ENCODE results near the gene POU3F1.

POU3F1 gene

GRCh38 chr1:38084113-38084512, 37.5 kb upstream of the POU3F1 start:
- TF ChIP-seq CTCF (IDR thresholded peaks at IDR 0.05; ENCODE audit: low read depth, low read length) = no peak

DNA sequence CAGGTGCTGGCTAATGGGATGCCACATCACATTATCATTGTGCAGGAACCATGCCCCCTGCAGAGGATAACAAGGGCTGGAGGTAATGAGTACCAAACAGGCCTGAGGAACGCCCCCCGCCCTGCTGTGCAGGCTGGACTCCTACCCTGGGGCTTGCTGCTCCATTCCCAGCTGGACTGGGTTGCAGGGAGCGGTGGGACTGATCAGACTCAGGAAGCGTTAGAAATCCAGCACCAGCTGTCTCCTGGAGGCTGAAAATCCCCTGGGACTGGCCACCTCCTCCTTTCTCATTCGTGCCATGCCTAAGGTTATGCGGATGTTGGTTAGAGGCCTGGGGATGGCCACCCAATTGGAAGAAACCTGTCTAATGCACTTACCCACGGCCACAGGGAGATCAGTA, 36.9 kb upstream of the POU3F1 start:
- no peak for TF ChIP-seq CTCF (IDR thresholded peaks at IDR 0.05; ENCODE audit: low read depth, low read length)
- no peak overlapping the region for H3K4me3 ChIP-seq (replicated peaks in 1 of 2; ENCODE audit: low read depth in 2 of 2, low read length in 2 of 2)
- no peak for DNase-seq (ENCODE audit: low read depth in 2 of 2)

More at GRCh38 chr1:38084113-38084512, 37.5 kb upstream of the POU3F1 start:
- DNase-seq (ENCODE audit: low read depth in 2 of 2) = no peak
- H3K4me3 ChIP-seq (replicated peaks in 1 of 2; ENCODE audit: low read depth in 2 of 2, low read length in 2 of 2) = no peak overlapping the region

DNA sequence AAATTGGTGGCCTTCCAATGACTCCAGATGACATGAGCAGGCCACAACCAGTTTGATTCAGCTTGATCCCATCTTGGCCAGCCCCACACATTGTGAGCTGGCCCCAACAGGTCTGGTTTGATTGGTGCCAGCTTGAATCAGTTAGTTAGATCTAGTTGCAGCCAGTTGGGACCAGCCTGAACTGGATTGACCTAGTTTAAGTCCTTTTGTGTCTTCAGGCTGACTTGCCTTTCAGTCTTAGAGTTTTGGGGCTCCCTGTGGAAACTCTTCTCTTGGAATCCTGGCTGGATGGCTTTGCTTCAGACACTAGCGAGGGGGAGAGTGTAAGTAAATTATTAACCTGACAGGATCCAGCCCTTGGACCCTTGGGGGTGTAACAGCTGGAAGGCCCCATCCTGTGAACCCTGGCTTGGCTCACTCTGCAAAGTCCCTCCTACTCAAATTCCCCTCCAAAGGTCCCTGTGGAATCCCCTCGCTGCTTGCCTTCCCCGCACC, 36.2 kb upstream of the POU3F1 start:
- no peak overlapping the region for H3K4me3 ChIP-seq (replicated peaks in 1 of 2; ENCODE audit: low read depth in 2 of 2, low read length in 2 of 2)
- DNase-seq (ENCODE audit: low read depth in 2 of 2) = no peak
- no peak for TF ChIP-seq CTCF (IDR thresholded peaks at IDR 0.05; ENCODE audit: low read depth, low read length)

- H3K4me3 ChIP-seq (replicated peaks in 1 of 2; ENCODE audit: low read depth in 2 of 2, low read length in 2 of 2) = no peak overlapping the region
- no peak for DNase-seq (ENCODE audit: low read depth in 2 of 2)
- no peak for TF ChIP-seq CTCF (IDR thresholded peaks at IDR 0.05; ENCODE audit: low read depth, low read length)
Observed at GRCh38 chr1:38079019-38079418, 32.4 kb upstream of the POU3F1 start.

DNA sequence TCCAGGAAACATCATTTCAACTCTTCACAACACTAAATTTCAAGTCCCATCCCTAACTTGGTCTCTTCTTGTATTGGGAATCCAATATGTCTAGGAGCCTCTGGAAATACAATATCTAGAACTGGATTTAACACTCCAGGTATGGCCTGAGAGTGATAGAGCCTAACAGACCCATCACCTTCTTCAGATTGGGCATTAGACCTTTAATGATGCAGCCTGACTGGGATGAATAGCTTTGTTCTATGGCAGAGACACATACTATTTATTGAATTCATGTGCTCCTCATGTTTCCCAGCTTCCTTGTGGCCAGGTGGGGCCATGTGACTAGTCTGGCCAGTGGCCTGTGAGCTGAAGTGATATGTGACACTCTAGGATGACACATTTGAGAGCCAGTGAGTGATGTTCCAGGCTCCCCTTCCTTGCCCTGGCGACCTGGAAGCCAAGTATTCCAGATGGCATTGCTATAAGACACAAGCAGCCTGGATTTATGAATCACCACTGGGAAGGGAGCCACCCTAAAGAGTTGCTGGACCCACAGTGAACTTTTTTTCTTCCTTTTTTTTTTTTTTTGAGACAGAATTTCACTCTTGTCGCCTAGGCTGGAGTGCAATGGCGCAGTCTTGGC, 31.0 kb upstream of the POU3F1 start:
- TF ChIP-seq CTCF (IDR thresholded peaks at IDR 0.05; ENCODE audit: low read depth, low read length) = no peak
- DNase-seq (ENCODE audit: low read depth in 2 of 2) = no peak
- H3K4me3 ChIP-seq (replicated peaks in 1 of 2; ENCODE audit: low read depth in 2 of 2, low read length in 2 of 2) = no peak overlapping the region

GRCh38 chr1:38076455-38076854, 29.9 kb upstream of the POU3F1 start:
- DNase-seq (ENCODE audit: low read depth in 2 of 2) = no peak
- H3K4me3 ChIP-seq (replicated peaks in 1 of 2; ENCODE audit: low read depth in 2 of 2, low read length in 2 of 2) = no peak overlapping the region
- no peak for TF ChIP-seq CTCF (IDR thresholded peaks at IDR 0.05; ENCODE audit: low read depth, low read length)

GRCh38 chr1:38076038-38076437, 29.4 kb upstream of the POU3F1 start:
- H3K4me3 ChIP-seq (replicated peaks in 1 of 2; ENCODE audit: low read depth in 2 of 2, low read length in 2 of 2) = no peak overlapping the region
- DNase-seq (ENCODE audit: low read depth in 2 of 2) = peak; percentile 15 to 36
- no peak for TF ChIP-seq CTCF (IDR thresholded peaks at IDR 0.05; ENCODE audit: low read depth, low read length)
